GM23338 (cell line): ENCODE results near the gene SLC6A15.

Source experiments
- CREB1 ChIP-seq: fragments of 250-450 bp; sonication (Bioruptor Pico); IDR thresholded peaks from 2 replicates; pipeline ENCODE4 v1.5.0; 2020; ENCODE audit warnings: low read depth, mild to moderate bottlenecking, moderate library complexity
- EZH2 ChIP-seq: fragments of 200-600 bp; sonication (generic); IDR thresholded peaks from one replicate; pipeline ENCODE4 v1.8.0; 2017; ENCODE audit warnings: antibody characterized with exemption, mild to moderate bottlenecking, low read depth; ENCODE audit not compliant: unreplicated experiment
- EZH2phosphoT487 ChIP-seq: fragments of 200-600 bp; sonication (generic); IDR thresholded peaks from one replicate; pipeline ENCODE4 v1.8.1; 2018; ENCODE audit warnings: antibody characterized with exemption; ENCODE audit not compliant: unreplicated experiment
- JUNB ChIP-seq: IDR thresholded peaks from one replicate; pipeline ENCODE4 v1.6.1; 2016; ENCODE audit warnings: antibody characterized with exemption; ENCODE audit not compliant: unreplicated experiment
- NANOG ChIP-seq: IDR thresholded peaks from 2 replicates; pipeline ENCODE4 v1.6.1; 2016; ENCODE audit warnings: antibody characterized with exemption, borderline replicate concordance
- POLR2AphosphoS5 ChIP-seq: IDR thresholded peaks from 2 replicates; pipeline ENCODE4 v1.6.1; 2016; ENCODE audit warnings: antibody characterized with exemption, low read depth
- STAT1 ChIP-seq: IDR thresholded peaks from one replicate; pipeline ENCODE4 v1.6.1; 2016; ENCODE audit warnings: antibody characterized with exemption; ENCODE audit not compliant: unreplicated experiment
- ZNF114 ChIP-seq: fragments of 250-450 bp; sonication (Bioruptor Pico); IDR thresholded peaks from 2 replicates; pipeline ENCODE4 v1.5.0; 2020; ENCODE audit warnings: mild to moderate bottlenecking, moderate library complexity
- ZNF331 ChIP-seq: fragments of 250-450 bp; sonication (Bioruptor Pico); IDR thresholded peaks from 2 replicates; pipeline ENCODE4 v1.5.0; 2020; ENCODE audit warnings: low read depth, mild to moderate bottlenecking, moderate library complexity
- TF ChIP-seq, protein P1 (sequence below), 2 experiments: fragments of 200-600 bp in 1 of 2; sonication (generic) in 1 of 2; conservative IDR thresholded peaks; 2 replicates each; pipeline versions ENCODE4 v1.5.1 to v1.6.1; 2016 to 2017; ENCODE audit warnings: antibody characterized with exemption in 2 of 2, low read depth in 2 of 2, mild to moderate bottlenecking in 2 of 2, moderate library complexity in 1 of 2
- TF ChIP-seq, protein P2 (sequence below): IDR thresholded peaks from one replicate; pipeline ENCODE4 v1.6.1; 2018; ENCODE audit warnings: antibody characterized with exemption; ENCODE audit not compliant: unreplicated experiment
- TF ChIP-seq, protein P3 (sequence below): IDR thresholded peaks from 2 replicates; pipeline ENCODE4 v1.6.1; 2016; ENCODE audit warnings: antibody characterized with exemption

DNA sequence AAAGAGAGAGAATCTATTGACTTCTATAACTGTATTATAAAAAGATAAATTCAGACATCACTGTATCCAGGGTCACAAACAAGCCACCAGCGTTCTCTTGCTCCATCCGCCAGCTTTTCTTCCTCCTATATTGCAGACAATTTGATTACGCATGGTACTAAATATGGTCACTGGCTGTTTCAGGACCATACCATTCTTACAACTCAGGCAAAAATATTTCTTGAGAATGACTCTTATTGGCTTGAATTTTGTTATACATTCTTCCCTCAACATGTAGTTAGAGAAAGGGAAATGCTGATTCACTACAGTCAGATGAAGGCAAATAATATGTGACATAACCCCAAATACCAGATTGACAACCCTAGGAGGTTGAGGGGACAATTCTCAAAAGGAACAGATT lies 101.3 kb downstream of the SLC6A15 start:
- TF ChIP-seq, protein P1, sequence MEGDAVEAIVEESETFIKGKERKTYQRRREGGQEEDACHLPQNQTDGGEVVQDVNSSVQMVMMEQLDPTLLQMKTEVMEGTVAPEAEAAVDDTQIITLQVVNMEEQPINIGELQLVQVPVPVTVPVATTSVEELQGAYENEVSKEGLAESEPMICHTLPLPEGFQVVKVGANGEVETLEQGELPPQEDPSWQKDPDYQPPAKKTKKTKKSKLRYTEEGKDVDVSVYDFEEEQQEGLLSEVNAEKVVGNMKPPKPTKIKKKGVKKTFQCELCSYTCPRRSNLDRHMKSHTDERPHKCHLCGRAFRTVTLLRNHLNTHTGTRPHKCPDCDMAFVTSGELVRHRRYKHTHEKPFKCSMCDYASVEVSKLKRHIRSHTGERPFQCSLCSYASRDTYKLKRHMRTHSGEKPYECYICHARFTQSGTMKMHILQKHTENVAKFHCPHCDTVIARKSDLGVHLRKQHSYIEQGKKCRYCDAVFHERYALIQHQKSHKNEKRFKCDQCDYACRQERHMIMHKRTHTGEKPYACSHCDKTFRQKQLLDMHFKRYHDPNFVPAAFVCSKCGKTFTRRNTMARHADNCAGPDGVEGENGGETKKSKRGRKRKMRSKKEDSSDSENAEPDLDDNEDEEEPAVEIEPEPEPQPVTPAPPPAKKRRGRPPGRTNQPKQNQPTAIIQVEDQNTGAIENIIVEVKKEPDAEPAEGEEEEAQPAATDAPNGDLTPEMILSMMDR (conservative IDR thresholded peaks at IDR 0.05; ENCODE audit: low read depth in 2 of 2), result no peak
- TF ChIP-seq, protein P2, sequence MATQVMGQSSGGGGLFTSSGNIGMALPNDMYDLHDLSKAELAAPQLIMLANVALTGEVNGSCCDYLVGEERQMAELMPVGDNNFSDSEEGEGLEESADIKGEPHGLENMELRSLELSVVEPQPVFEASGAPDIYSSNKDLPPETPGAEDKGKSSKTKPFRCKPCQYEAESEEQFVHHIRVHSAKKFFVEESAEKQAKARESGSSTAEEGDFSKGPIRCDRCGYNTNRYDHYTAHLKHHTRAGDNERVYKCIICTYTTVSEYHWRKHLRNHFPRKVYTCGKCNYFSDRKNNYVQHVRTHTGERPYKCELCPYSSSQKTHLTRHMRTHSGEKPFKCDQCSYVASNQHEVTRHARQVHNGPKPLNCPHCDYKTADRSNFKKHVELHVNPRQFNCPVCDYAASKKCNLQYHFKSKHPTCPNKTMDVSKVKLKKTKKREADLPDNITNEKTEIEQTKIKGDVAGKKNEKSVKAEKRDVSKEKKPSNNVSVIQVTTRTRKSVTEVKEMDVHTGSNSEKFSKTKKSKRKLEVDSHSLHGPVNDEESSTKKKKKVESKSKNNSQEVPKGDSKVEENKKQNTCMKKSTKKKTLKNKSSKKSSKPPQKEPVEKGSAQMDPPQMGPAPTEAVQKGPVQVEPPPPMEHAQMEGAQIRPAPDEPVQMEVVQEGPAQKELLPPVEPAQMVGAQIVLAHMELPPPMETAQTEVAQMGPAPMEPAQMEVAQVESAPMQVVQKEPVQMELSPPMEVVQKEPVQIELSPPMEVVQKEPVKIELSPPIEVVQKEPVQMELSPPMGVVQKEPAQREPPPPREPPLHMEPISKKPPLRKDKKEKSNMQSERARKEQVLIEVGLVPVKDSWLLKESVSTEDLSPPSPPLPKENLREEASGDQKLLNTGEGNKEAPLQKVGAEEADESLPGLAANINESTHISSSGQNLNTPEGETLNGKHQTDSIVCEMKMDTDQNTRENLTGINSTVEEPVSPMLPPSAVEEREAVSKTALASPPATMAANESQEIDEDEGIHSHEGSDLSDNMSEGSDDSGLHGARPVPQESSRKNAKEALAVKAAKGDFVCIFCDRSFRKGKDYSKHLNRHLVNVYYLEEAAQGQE, result no peak
- no peak for TF ChIP-seq EZH2
- no peak for TF ChIP-seq POLR2AphosphoS5
- TF ChIP-seq EZH2phosphoT487, result no peak
- TF ChIP-seq ZNF114 (CRISPR knock-in tag), result no peak
- TF ChIP-seq, protein P3, sequence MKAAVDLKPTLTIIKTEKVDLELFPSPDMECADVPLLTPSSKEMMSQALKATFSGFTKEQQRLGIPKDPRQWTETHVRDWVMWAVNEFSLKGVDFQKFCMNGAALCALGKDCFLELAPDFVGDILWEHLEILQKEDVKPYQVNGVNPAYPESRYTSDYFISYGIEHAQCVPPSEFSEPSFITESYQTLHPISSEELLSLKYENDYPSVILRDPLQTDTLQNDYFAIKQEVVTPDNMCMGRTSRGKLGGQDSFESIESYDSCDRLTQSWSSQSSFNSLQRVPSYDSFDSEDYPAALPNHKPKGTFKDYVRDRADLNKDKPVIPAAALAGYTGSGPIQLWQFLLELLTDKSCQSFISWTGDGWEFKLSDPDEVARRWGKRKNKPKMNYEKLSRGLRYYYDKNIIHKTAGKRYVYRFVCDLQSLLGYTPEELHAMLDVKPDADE, result no peak
- TF ChIP-seq NANOG, result no peak
- no peak for TF ChIP-seq JUNB
- TF ChIP-seq CREB1 (CRISPR knock-in tag), result no peak
- TF ChIP-seq STAT1, result no peak
- no peak for TF ChIP-seq ZNF331 (CRISPR knock-in tag)
